ENCODE measurements around the gene FAM13A. TPM values are rescaled to one million over a fixed set of nuclear protein-coding genes. Genes with fewer than 3 reads are reported as not detected.

Gene FAM13A
- total RNA-seq, 1 donor from 2014 or later, result 8.3 TPM

DNA sequence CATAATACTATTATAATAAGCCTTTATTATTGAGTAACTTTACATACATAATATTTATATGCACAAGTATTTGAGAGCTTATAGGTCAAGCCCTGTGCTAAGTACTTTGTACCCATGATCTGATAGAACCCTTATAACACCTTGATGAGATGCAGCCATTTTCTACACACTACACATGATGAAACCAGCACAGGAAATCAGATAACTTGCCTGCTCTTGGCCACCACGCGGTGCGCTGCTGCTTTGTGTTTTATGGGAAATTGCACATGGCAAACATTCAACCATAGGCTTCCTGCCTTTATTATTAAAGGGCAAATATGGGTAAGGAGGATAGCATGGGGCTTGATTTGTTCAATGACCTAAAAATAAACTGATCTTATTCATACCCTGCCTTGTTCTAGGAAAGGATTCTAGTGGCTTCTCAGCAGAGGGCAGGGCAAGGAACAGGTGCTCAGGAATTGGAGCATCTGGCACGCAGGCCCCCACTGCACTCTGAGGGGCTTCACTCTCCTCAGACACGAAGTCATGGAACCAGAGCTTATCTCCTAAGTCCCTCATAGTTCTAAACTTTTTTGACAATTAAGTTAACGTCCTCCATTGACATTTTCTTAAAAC is 327.7 kb downstream of the FAM13A start:
- intact Hi-C loops (cut with micrococcal nuclease), result no loop called here

DNA sequence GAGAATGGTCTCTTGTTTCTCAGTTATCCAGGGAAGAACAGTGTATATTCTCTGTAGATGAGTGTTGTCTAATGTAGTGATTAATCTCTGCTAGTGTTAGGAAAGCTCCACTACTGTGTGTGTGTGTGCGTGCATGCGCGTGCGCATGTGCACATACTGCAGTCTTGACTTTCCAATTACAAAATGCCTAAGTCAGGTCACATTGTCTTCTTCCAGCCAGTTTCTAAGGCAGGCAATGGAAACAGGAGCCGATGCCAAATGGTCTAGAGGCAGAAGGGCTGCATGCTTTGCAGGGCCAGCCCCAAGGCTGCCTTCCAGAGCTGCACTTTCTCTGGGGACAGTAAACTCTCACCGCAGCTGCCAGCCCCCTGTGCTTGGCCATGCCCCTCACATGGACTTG is 328.8 kb downstream of the FAM13A start:
- intact Hi-C loops (cut with micrococcal nuclease), result no loop called here

DNA sequence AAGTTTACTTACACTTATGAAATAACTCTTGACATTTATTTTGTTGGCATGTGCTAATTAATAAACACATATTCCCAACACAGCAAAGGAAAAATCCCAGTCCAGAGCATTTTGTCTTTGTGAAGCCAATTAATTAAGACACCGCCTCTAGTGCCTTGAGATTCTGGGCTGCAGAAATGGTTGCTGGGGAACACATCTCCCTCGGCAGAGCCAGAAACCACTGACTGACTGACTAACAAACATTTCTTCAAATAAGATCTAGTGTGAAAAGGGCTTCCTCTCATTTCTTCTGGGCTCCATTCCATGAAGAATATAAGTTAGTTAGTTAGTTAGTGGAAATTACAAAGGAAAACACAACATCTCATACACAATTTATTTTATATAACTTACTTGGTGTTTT is 331.0 kb downstream of the FAM13A start:
- intact Hi-C loops (cut with micrococcal nuclease), result no loop called here

DNA sequence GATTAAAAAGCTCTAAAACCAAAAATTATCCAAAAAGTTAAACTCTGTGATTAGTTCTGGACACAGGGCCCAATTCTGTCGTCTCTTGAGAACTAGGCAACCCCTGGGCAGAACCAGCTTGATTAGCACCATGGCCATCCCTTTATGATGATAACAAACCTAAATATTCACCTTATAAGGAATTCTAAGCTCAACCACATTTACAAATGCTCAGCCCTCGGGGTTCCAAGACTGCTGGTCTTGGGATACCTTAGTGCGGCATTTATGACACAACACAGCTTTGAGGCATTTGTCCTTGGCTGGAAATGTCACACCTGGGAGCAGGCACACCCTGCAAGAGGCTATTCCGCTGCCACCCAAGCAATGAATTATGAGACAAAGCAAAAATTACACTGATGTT is 331.8 kb downstream of the FAM13A start:
- intact Hi-C loops (cut with micrococcal nuclease), result no loop called here

DNA sequence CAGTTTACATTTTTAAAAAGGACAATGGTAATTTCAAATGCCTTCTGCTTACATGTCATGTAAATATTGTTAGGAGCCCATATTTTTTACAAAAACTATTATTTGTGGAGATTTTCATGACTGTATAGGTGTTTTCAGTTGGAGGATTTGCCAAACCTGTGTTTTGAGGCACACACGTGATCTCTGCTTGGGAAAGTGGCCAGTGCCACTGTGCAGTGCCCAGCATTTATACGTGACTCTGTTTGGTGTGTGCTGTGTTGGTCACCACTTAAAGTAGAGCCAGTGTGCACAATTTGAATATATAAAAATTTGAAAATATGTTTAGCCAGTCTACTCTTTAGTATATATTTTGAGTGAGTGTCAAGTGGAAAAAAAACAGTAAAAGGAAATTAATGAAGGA is 332.6 kb downstream of the FAM13A start:
- intact Hi-C loops (cut with micrococcal nuclease), result no loop called here

DNA sequence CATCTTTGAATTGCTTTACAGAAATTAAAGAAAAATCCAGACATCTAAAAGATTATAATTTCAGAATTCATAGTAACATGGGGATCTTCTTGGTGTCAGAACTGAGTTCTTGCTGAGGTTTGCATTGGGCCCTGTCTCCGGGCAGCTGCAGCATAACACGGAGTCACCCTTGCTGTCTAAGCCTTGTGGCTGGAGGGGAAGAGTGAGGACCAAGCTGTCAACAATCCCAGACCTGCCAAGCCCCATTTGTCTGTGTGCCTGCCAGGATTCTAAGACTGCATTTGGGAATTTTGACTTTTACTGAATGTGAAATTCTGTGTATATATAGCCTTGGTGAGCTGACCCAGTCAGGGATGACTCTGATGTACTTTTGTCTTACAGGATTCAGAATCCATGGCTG is 334.2 kb downstream of the FAM13A start:
- intact Hi-C loops (cut with micrococcal nuclease), result no loop called here

DNA sequence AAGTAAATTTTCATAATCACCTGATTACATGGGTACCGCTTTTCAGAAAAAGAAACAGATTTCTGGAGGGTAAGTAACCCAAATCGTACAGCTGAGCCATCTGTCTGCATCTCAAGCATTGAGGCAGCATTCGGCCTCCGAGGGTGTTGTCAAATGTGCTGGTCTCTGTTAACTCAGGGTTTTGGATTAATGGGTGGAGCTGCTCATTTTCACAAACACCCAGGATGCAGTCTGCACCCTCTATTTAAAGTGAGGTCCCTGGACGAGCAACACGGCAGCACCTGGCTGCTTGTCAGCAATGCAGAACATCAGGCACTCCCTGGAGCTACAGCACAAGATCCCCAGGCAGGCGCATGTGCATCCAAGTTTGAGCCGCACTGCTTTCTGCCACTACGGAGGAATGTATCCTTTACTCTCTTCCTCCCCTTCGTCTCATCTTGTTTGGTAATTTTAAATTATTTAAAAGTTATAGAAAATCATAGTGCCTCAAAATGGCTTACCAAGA is 334.7 kb downstream of the FAM13A start:
- intact Hi-C loops (cut with micrococcal nuclease), result no loop called here

DNA sequence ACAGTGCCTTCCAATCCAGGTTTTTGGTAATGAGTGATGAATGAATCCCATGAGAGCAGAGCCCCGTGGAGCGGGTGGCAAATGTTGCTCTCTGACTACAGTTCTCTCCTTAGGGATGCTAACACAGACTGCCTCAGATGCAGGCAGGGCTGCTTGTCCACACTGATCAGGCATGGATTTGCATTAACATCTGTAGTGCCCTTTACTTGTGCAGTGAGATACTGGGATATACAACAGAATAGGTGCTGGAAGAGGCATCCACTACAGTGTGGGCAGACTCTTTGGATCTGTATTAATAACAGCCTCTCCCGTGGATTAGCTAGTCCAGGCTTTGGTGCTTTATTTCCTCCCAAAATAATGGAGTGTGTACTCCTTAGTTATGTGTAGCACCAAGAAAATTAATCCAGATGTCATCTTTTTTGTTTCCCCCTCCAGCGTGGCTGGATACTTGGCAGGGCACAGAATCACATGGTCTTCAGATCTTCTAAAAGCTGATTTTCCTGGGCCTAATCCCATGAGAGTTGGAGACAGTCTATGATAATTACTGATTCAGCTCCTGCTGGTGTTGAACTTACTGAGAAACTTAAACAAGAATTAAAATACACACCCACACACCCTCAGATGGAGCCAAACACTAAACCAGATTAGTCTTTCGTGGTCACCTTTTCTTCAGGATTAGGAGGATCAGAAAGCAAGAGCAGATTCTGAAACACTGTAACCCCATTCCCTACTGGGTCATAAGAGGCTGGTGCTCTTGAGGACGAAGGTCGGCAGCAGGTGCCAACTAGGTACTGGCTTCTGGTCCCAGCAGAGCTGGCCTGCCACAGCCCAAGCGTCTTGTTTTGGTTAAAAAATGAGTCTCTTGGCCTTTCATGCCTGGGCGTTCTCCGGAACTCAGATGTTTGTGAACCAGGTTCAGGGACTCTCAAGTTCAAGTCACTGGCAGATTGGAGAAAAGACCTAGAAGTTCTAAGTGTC is 336.2 kb downstream of the FAM13A start:
- intact Hi-C loops (cut with micrococcal nuclease), result no loop called here

DNA sequence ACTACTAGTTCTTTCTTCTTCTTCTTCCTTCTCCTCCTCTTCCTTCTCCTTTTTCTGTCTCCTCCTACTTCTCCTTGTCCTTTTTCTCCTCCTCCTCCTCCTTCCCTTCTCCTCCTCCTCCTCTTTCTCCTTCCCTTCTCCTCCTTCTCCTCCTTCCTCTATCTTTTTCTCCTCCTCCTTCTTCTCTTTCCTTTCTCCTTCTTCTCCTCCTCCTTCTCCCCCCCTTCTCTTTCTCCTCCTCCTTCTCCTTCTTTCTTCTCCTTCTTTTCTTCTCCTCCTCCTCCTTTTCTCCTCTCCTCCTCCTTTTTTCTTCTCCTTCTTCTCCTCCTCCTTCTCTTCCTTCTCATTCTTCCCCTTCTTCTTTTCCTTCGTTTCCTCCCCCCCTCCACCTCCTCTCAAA is 337.6 kb downstream of the FAM13A start:
- intact Hi-C loops (cut with micrococcal nuclease), result no loop called here

DNA sequence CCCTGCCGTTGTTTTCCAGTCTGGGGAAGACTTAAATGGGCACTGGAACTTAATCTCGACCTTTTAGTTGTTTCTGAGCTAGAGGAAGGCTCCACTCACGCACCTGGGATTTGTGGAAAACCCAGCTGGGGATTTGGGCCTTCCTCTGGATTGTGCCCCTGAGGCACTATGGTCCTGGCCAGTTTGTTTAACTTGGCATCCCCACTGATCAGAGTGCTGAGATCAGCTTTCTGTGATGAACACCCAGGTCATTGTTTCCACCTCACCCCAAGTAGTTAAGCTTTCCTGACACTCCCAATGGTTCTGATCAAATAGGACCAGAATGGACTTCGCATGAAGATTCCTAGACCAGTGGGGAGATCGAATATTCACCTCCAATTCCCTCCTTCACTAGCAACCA is 338.9 kb downstream of the FAM13A start:
- intact Hi-C loops (cut with micrococcal nuclease), result no loop called here

DNA sequence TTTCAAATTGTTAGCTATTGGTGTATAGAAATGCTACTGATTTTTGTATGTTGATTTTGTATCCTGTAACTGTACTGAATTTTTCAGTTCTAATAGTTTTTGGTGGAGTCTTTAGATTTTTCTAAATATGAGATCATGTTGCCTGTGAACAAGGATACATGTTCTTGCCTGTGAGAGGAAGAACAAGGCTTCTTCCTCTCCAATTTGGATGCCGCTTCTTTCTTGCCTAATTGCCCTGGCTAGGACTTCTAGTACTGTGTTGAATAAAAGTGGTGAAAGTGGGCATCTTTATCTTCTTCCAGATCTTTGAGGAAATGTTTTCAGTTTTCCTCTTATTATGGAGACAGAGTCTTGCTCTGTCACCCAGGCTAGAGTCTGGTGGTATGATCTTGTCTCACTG is 343.2 kb downstream of the FAM13A start:
- intact Hi-C loops (cut with micrococcal nuclease), result no loop called here

DNA sequence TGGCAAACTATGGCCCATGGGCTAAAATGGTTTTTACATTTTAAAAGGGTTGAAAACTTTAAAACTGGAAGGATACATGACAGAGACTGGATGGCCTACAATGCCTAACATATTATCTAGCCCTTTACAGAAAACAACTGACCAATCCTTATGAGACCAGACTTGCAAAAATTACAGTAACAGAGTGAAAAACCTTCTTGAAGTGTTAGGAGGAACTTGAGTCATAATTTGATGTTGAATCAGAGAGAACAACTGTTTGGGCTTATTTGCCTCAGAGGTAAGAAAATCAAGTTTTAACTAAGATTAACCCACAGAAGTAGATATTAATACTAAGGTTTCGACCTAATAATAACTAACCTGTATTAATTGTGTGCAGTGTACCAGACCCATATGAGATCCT is 347.0 kb downstream of the FAM13A start:
- intact Hi-C loops (cut with micrococcal nuclease), result no loop called here

DNA sequence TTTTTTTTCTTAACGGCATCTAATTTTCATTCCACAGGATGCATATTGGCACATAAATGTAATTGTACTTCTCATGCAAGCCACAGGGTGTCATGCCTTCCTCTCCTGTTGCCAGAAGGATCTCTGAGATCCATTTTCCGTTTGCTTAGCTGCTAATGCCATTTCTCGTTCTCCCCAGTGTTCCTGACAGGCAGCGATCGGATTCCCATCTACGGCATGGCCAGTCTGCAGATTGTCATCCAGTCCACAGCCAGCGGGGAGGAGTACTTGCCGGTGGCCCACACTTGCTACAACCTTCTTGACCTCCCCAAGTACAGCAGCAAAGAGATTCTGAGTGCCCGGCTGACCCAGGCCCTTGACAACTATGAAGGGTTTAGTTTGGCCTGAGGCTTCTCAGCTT is 350.4 kb downstream of the FAM13A start:
- intact Hi-C loops (cut with micrococcal nuclease), result no loop called here

DNA sequence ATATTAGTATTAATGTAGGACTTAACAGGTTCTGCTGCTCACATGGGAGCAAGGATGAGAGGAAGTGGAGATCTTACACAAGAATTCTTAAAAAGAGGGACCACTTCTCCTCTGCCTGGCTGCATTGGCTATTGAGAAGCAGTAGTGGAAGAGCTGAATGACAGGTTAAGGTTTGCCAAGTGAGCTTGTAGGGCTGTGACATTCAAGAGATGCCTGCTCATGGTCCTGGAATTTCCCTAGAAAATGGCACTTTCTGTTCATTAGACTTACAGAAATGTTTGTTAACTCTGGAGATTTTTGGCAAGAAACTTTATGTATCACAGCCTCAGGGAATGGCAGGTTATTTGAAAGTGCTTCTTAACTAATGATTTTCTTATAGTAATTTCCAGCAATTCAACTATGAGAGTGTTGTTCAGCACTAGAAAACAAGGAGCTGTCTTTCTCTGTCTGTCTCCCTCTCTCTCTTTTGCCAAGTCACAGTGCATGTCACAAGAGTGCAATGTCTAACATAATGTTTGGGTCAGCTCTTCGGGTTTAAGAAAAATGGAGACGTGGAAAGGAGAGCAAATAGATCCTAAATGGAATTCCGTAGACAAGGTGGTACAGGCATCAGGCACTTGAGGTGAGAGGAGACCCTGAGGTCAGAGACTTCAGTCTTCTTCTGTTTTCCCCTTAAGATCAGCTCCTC is 351.0 kb downstream of the FAM13A start:
- intact Hi-C loops (cut with micrococcal nuclease), result no loop called here

DNA sequence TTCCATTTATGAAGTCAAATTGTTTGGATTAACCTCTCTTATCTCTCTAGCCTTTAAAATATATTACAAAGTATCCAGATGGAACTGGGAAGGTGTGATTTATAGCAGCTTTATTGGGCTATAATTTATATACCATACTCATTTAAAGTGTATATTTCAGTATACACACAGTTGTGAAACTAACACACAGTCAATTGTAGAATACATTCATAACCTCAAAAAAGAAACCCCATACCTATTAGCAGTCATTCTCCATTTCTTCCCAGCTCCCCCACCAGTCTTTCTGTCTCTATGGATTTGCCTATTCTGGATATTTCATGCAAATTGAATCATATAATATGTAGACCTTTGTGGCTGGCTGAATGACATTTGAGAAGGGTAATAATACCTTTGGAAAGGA is 351.8 kb downstream of the FAM13A start:
- intact Hi-C loops (cut with micrococcal nuclease), result no loop called here

DNA sequence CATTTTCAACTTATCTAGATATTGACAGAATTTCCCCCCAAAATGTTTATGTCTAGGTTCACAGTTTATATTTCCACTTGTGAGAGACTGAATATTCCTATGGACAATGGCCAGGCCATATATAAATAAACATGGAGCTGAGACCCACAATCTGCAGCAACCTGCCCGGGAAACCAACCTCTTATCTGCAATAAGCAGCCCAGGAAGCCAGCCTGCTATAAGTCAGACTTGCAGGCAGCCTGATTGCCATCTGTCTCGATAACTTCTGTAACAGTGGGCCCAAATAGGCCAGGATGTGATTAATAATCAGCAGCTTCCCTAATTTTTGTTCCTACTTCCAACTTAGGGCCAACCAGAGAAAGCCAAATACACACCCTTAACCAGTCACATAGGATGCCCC is 354.2 kb downstream of the FAM13A start:
- intact Hi-C loops (cut with micrococcal nuclease), result no loop called here

DNA sequence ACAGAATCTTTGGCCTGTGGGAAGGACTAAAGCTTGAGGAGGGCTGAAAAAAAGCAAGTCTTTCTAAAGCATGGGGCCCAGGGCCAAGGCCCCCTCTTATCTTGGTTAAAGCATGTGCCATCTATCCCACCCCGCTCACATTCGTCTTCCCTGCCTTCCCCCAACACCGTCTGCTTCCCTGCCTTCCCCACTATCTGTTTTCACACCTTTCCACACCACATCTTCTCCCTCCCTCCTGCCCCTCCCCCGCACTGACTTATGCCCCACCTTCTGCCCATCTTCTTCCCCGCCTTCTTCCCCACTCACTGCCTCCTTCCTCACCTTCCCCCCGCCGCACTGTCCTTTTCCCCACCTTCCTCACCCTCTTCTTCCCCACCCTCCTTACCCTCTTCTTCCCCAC is 358.5 kb downstream of the FAM13A start:
- intact Hi-C loops (cut with micrococcal nuclease), result loop anchor here (5.0 kb wide), 2 partner anchors 106 to 124 kb away; partner anchors contain the start of gene HERC3

DNA sequence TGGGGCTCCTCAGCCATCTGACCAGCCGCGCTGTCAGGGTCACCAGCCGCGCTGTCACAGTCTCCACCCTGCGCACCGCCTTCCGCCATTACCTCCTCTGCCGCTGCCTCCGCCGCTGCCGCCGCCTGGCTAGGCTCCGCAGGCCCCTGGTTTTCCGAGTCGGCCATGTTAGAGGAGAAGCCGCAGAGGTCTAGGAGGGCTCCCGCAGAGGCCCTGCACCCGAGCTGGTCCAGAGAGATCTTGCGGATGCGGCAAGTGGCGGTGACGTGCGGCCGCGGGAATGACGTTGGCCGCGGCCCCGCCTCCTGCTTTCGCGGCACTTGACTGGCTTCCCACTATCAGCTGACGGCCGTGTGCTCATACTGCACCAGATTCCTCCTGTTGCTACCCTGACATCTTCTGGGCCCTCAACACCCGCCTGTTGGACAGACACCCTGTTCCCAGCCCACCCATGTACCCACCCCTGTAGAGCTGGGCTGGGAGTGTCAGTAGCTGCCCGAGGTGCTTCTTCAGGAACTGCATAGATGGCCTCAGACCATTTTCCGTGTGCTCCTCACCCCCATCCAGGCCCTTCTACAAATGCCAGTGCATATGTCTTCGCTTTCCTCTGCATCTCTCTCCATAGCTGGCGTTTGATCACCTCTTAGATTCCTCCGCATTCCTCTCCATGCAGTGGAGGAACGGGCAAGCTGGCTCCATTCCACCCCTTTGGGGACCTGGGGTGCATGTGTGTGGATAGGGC is 359.2 kb downstream of the FAM13A start, which contains the start of gene NAP1L5:
NAP1L5 (minus strand) TSS at position 242 of the 742 bp plus-strand sequence; CDS start at position 167, 75 bp downstream.
- intact Hi-C loops (cut with micrococcal nuclease), result loop anchor here (5.0 kb wide), 2 partner anchors 105 to 125 kb away; partner anchors contain the start of gene HERC3

DNA sequence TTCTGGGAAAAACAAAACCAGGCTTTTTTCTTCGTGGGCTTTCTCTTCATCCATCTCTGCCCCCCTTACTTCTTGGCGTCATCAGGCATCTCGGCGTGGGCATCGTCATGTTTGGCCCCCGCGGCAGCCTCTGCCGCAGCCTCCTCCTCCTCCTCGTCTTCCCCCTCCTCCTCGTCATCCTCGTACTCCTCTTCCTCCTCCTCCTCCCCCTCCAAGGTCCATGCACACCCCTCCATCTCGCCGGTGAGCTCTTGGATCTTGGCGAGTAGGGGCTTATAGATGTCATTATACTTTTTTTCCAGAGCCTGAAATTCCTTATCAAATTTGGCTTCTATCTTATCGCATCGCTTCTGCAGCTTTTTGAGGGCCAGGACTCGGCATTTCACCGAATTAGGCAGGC is 359.8 kb downstream of the FAM13A start:
- intact Hi-C loops (cut with micrococcal nuclease), result loop anchor here (5.0 kb wide), 2 partner anchors 105 to 125 kb away; partner anchors contain the start of gene HERC3

DNA sequence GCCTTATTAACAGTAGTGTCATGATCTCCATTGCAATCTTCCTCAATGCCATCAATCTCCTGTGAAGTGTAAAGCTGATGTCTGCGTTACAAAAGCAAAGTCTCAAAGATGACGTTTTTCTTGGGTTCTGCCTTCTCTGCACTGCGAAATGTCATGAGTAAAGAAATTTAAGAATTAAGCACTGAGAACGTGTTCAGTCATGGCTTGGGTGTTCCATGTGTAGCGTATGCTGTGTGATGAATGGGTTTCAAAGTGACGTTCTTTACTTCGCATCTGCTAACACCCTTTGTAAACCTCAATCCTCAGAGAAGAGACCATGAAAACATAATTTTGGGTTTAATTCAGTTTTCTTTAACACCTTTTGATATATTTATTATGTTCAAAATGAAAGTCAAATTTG is 360.4 kb downstream of the FAM13A start:
- intact Hi-C loops (cut with micrococcal nuclease), result loop anchor here (5.0 kb wide), 2 partner anchors 104 to 126 kb away; partner anchors contain the start of gene HERC3

DNA sequence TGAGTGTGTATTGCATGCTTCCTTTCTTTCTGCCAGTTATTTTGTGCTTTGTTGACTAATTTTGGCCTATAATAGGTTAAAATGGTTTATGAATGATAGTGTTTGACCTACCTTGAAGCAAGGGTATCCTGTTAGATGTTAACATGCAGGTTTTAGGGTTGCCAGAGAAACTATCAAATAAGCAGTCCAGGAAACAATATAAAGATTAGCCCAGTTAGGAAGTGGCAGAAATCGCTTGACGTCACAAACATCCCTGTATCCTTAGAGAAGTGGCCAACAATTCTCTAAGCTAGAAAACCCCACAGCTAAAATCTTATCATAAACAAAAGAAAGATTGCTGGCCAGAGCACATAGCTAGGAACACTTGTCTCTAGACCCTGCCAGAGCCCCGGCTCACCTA is 363.2 kb downstream of the FAM13A start:
- intact Hi-C loops (cut with micrococcal nuclease), result no loop called here
